Testis (tissue), 2 donors: ENCODE measurements around the gene EFNA5.

Source experiments
- CTCF ChIP-seq, 3 experiments: fragments of 450-650 bp in 2 of 3; fragments of 200-600 bp in 1 of 3; sonication (generic) in 1 of 3; IDR thresholded peaks; one replicate each; pipeline ENCODE4 v1.5.1; 2016 to 2019; ENCODE audit warnings: antibody characterized with exemption in 3 of 3, mild to moderate bottlenecking in 2 of 3, moderate library complexity in 1 of 3
- POLR2A ChIP-seq: fragments of 450-650 bp; IDR thresholded peaks from one replicate; pipeline ENCODE4 v1.6.1; 2017; ENCODE audit warnings: antibody characterized with exemption, mild to moderate bottlenecking, moderate library complexity

- TF ChIP-seq POLR2A = no peak
- no peak for TF ChIP-seq CTCF (IDR thresholded peaks at IDR 0.05)
These were observed 144.3 kb downstream of the EFNA5 start for GRCh38 chr5:107526270-107526937.
